BLaER1 treated with 17β-estradiol and CSF1 and Interleukin-3, amounts not matched to agents 10 nM and 100 nM (cell line): ENCODE results near the gene LPP.
A peak's percentile ranks its signal among the peaks of the same experiment; 100 is the strongest.

ENCODE experiments used
- H3K27ac ChIP-seq, 11 experiments: shearing (Covaris generic); formaldehyde crosslinking; 2 replicates each; pipeline ENCODE4 v1.8.1; 2022
- H3K27me3 ChIP-seq, 11 experiments: shearing (Covaris generic); formaldehyde crosslinking; 2 replicates each; pipeline ENCODE4 v1.8.1; 2022
- H3K36me3 ChIP-seq, 11 experiments: shearing (Covaris generic); formaldehyde crosslinking; 2 replicates each; pipeline ENCODE4 v1.8.1; 2022
- H3K4me1 ChIP-seq, 10 experiments: shearing (Covaris generic); formaldehyde crosslinking; 2 replicates each; pipeline ENCODE4 v1.8.1; 2022
- H3K4me2 ChIP-seq, 11 experiments: shearing (Covaris generic); formaldehyde crosslinking; 2 replicates each; pipeline ENCODE4 v1.8.1; 2022
- H3K4me3 ChIP-seq, 10 experiments: shearing (Covaris generic); formaldehyde crosslinking; 2 replicates each; pipeline ENCODE4 v1.8.1; 2022
- H3K9ac ChIP-seq, 11 experiments: shearing (Covaris generic); formaldehyde crosslinking; 2 replicates each; pipeline ENCODE4 v1.8.1; 2022
- H3K9me3 ChIP-seq, 11 experiments: shearing (Covaris generic); formaldehyde crosslinking; replicated peaks in 1 of 11; 2 replicates each; pipeline ENCODE4 v1.8.1; 2022
- H4K20me1 ChIP-seq, 11 experiments: shearing (Covaris generic); formaldehyde crosslinking; 2 replicates each; pipeline ENCODE4 v1.8.1; 2022
- Cebpa-rat ChIP-seq, 11 experiments: shearing (Covaris generic); IDR thresholded peaks; 2 replicates each; pipeline ENCODE4 v1.8.1; 2022

Gene LPP

DNA sequence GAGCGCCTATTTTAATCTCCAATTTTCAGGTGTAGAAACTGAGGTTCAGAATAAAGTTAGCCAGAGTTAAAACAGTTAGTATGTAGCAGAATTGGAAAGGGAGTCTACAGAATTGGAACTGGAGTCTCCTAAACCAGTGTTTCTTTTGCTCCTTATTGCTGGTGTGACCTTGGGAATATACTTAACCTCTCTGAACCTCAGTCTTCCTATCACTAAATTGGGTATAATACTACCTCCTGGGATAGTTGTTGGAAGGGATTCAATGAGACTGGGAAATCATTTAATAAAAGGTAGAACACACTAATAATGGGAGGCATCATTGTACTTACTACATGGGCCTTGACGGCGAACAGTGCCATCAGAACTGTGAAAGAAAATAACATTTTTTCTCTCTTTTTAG, 55.1 kb downstream of the LPP start:
- H3K27ac ChIP-seq = no peak overlapping the region
- no peak overlapping the region for H3K4me2 ChIP-seq
- H3K9ac ChIP-seq = no peak overlapping the region
- H3K4me3 ChIP-seq = no peak overlapping the region
- H3K36me3 ChIP-seq = peaks cover 0 to 49% (median 29%) of the 10 kb centered on the region in 11 experiments; a peak in 16 of 22 replicates
- no peaks in the 10 kb centered on the region for H3K27me3 ChIP-seq
- H3K4me1 ChIP-seq = peaks cover 18 to 35% (median 33%) of the 10 kb centered on the region in 10 experiments
- H4K20me1 ChIP-seq = peaks cover 0 to 62% (median 8%) of the 10 kb centered on the region in 11 experiments; a peak in 8 of 22 replicates
- TF ChIP-seq Cebpa-rat (IDR thresholded peaks at IDR 0.05) = no peak
- H3K9me3 ChIP-seq = peaks cover 0 to 7% (median 0%) of the 10 kb centered on the region in 11 experiments; a peak in 1 of 22 replicates

DNA sequence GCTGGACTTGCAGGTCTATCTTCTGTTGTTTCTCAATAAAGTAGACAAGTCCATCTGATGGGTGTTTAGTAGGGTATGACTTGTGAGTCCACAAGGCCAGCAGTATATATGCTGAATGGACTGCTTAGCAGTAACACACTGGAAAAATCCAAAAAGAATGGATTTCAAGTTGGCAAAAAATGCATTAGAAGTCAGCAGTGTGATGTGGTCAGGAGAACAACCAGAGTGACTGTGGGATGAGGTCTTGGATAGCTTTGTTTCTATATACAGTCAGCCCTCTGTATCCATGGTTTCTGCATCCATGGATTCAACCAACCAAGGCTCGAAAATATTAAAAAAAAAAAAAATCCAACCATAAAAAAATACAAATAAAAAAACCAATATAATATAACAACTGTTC, 55.8 kb downstream of the LPP start:
- Histone ChIP-seq H3K9ac (no peak overlapping the region), H3K36me3 (peaks cover 0 to 49% (median 24%) of the 10 kb centered on the region in 11 experiments; a peak in 16 of 22 replicates), H3K9me3 (peaks cover 0 to 7% (median 0%) of the 10 kb centered on the region in 11 experiments; a peak in 1 of 22 replicates), H3K4me1 (peaks cover 25 to 42% (median 40%) of the 10 kb centered on the region in 10 experiments), H4K20me1 (peaks cover 0 to 58% (median 4%) of the 10 kb centered on the region in 11 experiments; a peak in 6 of 22 replicates), H3K27ac (no peak overlapping the region), H3K27me3 (no peaks in the 10 kb centered on the region), H3K4me2 (no peak overlapping the region), H3K4me3 (no peak overlapping the region)
- TF ChIP-seq Cebpa-rat (IDR thresholded peaks at IDR 0.05) = no peak

GRCh38 chr3:188211476-188211875, 57.5 kb downstream of the LPP start:
- H3K4me3 ChIP-seq = no peak overlapping the region
- H3K9me3 ChIP-seq = peaks cover 0 to 7% (median 0%) of the 10 kb centered on the region in 11 experiments; a peak in 1 of 22 replicates
- H3K27me3 ChIP-seq = no peaks in the 10 kb centered on the region
- peak overlapping the region in 7 of 11 experiments; percentile 1 to 50 (median 39); a peak in 6 of 22 replicates for H3K4me2 ChIP-seq
- H3K9ac ChIP-seq = no peak overlapping the region
- TF ChIP-seq Cebpa-rat (IDR thresholded peaks at IDR 0.05) = no peak
- H3K4me1 ChIP-seq = peaks cover 35 to 55% (median 47%) of the 10 kb centered on the region in 10 experiments
- H4K20me1 ChIP-seq = peaks cover 0 to 48% (median 6%) of the 10 kb centered on the region in 11 experiments; a peak in 6 of 22 replicates
- peak overlapping the region in 1 of 11 experiments; percentile 18; a peak in 1 of 22 replicates for H3K27ac ChIP-seq
- peaks cover 0 to 38% (median 24%) of the 10 kb centered on the region in 11 experiments; a peak in 17 of 22 replicates for H3K36me3 ChIP-seq

GRCh38 chr3:188212308-188212969, 58.5 kb downstream of the LPP start:
- H3K27me3 ChIP-seq = no peaks in the 10 kb centered on the region
- H3K4me3 ChIP-seq = no peak overlapping the region
- H3K4me2 ChIP-seq = peak overlapping the region in 3 of 11 experiments; percentile 43 to 64 (median 61); a peak in 6 of 22 replicates
- peaks cover 0 to 48% (median 8%) of the 10 kb centered on the region in 11 experiments; a peak in 9 of 22 replicates for H4K20me1 ChIP-seq
- peaks cover 0 to 7% (median 0%) of the 10 kb centered on the region in 11 experiments; a peak in 1 of 22 replicates for H3K9me3 ChIP-seq
- TF ChIP-seq Cebpa-rat (IDR thresholded peaks at IDR 0.05) = no peak
- peaks cover 45 to 65% (median 54%) of the 10 kb centered on the region in 10 experiments for H3K4me1 ChIP-seq
- H3K36me3 ChIP-seq = peaks cover 0 to 38% (median 23%) of the 10 kb centered on the region in 11 experiments; a peak in 17 of 22 replicates
- H3K9ac ChIP-seq = no peak overlapping the region
- peak overlapping the region in 1 of 11 experiments; percentile 71; a peak in 2 of 22 replicates for H3K27ac ChIP-seq

- no peak for TF ChIP-seq Cebpa-rat (IDR thresholded peaks at IDR 0.05)
- peak overlapping the region; percentile 27 to 78 (median 55) for H3K4me2 ChIP-seq
- peaks cover 0 to 47% (median 9%) of the 10 kb centered on the region in 11 experiments; a peak in 8 of 22 replicates for H4K20me1 ChIP-seq
- H3K4me1 ChIP-seq = peaks cover 50 to 74% (median 57%) of the 10 kb centered on the region in 10 experiments
- peaks cover 3 to 29% (median 14%) of the 10 kb centered on the region in 11 experiments; a peak in 16 of 22 replicates for H3K36me3 ChIP-seq
- H3K9ac ChIP-seq = peak overlapping the region in 3 of 11 experiments; percentile 19 to 43 (median 33); a peak in 5 of 22 replicates
- no peaks in the 10 kb centered on the region for H3K27me3 ChIP-seq
- H3K27ac ChIP-seq = peak overlapping the region in 10 of 11 experiments; percentile 2 to 71 (median 36); a peak in 16 of 22 replicates
- peaks cover 0 to 2% (median 0%) of the 10 kb centered on the region in 11 experiments; a peak in 1 of 22 replicates for H3K9me3 ChIP-seq
- H3K4me3 ChIP-seq = no peak overlapping the region
Observed at GRCh38 chr3:188214442-188214841, 60.5 kb downstream of the LPP start.

DNA sequence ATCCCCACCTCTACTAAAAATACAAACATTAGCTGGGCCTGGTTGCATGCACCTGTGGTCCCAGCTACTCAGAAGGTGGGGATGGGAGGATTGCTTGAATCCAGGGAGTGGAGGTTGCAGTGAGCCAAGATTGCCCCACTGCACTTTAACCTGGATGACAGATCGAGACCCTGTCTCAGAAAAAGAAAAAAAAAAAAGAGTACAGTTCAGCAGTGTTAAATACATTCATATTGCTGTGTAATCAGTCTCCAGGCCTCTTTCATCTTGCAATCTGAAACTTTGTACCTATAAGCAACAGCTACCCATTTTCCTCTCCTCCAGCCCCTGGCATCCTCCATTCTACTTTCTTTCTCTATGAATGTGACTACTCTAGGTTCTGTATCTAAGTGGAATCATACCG, 61.2 kb downstream of the LPP start:
- Histone ChIP-seq H3K4me2 (peak overlapping the region in 8 of 11 experiments; percentile 38 to 78 (median 58); a peak in 14 of 22 replicates), H3K27me3 (no peaks in the 10 kb centered on the region), H3K27ac (peak overlapping the region in 8 of 11 experiments; percentile 2 to 71 (median 47); a peak in 9 of 22 replicates), H3K9me3 (0 out of 22 replicates have a peak, but pooled peaks cover 0 to 4% (median 0%) of the 10 kb centered on the region in 11 experiments), H3K4me3 (no peak overlapping the region), H3K9ac (peak overlapping the region in 1 of 11 experiments; percentile 19; a peak in 1 of 22 replicates), H3K36me3 (peaks cover 3 to 30% (median 12%) of the 10 kb centered on the region in 11 experiments; a peak in 15 of 22 replicates), H3K4me1 (peaks cover 50 to 74% (median 57%) of the 10 kb centered on the region in 10 experiments), H4K20me1 (peaks cover 0 to 49% (median 9%) of the 10 kb centered on the region in 11 experiments; a peak in 8 of 22 replicates)
- TF ChIP-seq Cebpa-rat (IDR thresholded peaks at IDR 0.05) = no peak

GRCh38 chr3:188217011-188217463, 63.1 kb downstream of the LPP start:
- H3K4me3 ChIP-seq = no peak overlapping the region
- no peak for TF ChIP-seq Cebpa-rat (IDR thresholded peaks at IDR 0.05)
- H3K9me3 ChIP-seq = 0 out of 22 replicates have a peak, but pooled peaks cover 0 to 4% (median 0%) of the 10 kb centered on the region in 11 experiments
- H3K27ac ChIP-seq = no peak overlapping the region; a peak in 1 of 22 replicates
- H3K4me2 ChIP-seq = peak overlapping the region; percentile 47 to 79 (median 72)
- no peaks in the 10 kb centered on the region for H3K27me3 ChIP-seq
- peaks cover 36 to 61% (median 47%) of the 10 kb centered on the region in 10 experiments for H3K4me1 ChIP-seq
- no peak overlapping the region for H3K9ac ChIP-seq
- H3K36me3 ChIP-seq = peaks cover 0 to 39% (median 20%) of the 10 kb centered on the region in 11 experiments; a peak in 14 of 22 replicates
- peaks cover 0 to 52% (median 9%) of the 10 kb centered on the region in 11 experiments; a peak in 8 of 22 replicates for H4K20me1 ChIP-seq

DNA sequence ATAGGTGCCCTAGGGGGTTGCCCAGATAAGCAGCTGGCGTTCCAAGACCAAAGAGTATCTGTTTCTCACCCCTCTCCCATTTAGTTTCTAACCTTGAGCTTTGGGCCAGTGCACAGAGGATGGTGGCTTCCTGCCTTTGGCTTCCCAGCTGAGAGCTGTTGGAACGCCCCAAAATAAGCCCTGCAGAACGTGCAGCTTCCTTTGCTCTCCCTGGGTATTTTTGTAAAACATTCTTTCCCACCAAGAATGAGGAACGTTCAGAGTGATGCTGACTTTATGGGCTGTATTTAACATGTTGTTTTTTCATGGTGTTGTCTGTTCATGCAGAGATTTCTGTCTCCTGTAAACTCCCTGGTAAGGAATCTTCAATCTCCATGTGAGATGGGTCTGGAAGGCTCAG, 63.8 kb downstream of the LPP start:
- Histone ChIP-seq H3K27ac (peak overlapping the region in 1 of 11 experiments; percentile 2; a peak in 1 of 22 replicates), H4K20me1 (peaks cover 0 to 53% (median 9%) of the 10 kb centered on the region in 11 experiments; a peak in 8 of 22 replicates), H3K36me3 (peaks cover 0 to 45% (median 20%) of the 10 kb centered on the region in 11 experiments; a peak in 14 of 22 replicates), H3K9me3 (0 out of 22 replicates have a peak, but pooled peaks cover 0 to 4% (median 0%) of the 10 kb centered on the region in 11 experiments), H3K4me3 (no peak overlapping the region), H3K27me3 (no peaks in the 10 kb centered on the region), H3K4me1 (peaks cover 36 to 57% (median 46%) of the 10 kb centered on the region in 10 experiments), H3K9ac (no peak overlapping the region), H3K4me2 (peak overlapping the region; percentile 47 to 79 (median 72))
- TF ChIP-seq Cebpa-rat (IDR thresholded peaks at IDR 0.05) = no peak
